HCT116 (cell line): Measurements from ENCODE around the gene KHNYN.

Source experiments
- EZH2 ChIP-seq: fragments of 200-600 bp; sonication (generic); IDR thresholded peaks from 2 replicates; pipeline ENCODE4 v1.6.1; 2017; ENCODE audit warnings: antibody characterized with exemption, mixed run types
- POLR2A ChIP-seq: IDR thresholded peaks from 2 replicates; pipeline ENCODE4 v1.7.0; 2011; ENCODE audit warnings: borderline replicate concordance; ENCODE audit not compliant: insufficient read depth, insufficient read length; ENCODE audit errors: extremely low read depth
- POLR2AphosphoS5 ChIP-seq: IDR thresholded peaks from 2 replicates; pipeline ENCODE4 v1.6.1; 2011; ENCODE audit warnings: mild to moderate bottlenecking, low read depth, low read length, moderate library complexity
- RAD21 ChIP-seq: IDR thresholded peaks from 2 replicates; pipeline ENCODE4 v1.6.1; 2012; ENCODE audit warnings: low read depth, mild to moderate bottlenecking
- SIN3A ChIP-seq: IDR thresholded peaks from 2 replicates; pipeline ENCODE4 v1.6.1; 2012; ENCODE audit warnings: low read depth
- TCF7L2 ChIP-seq: IDR thresholded peaks from 2 replicates; pipeline ENCODE4 v1.7.0; 2011; ENCODE audit warnings: borderline replicate concordance, inconsistent platforms; ENCODE audit not compliant: insufficient read depth, insufficient read length; ENCODE audit errors: extremely low read depth
- ZBTB33 ChIP-seq: IDR thresholded peaks from 2 replicates; pipeline ENCODE4 v1.6.1; 2011; ENCODE audit warnings: mild to moderate bottlenecking, low read length, moderate library complexity; ENCODE audit not compliant: insufficient replicate concordance; ENCODE audit errors: extremely low read depth
- ZNF274 ChIP-seq: fragments of 200-500 bp; sonication (Bioruptor generic); IDR thresholded peaks from 2 replicates; pipeline ENCODE4 v1.6.1; 2014; ENCODE audit warnings: mild to moderate bottlenecking, low read depth, low read length, inconsistent platforms
- TF ChIP-seq, protein P1 (sequence below), 3 experiments: fragments of 200-600 bp in 1 of 3; sonication (generic) in 1 of 3; IDR thresholded peaks in 2 of 3; conservative IDR thresholded peaks in 1 of 3; 2 replicates each; pipeline ENCODE4 v1.5.1; 2012 to 2017; ENCODE audit warnings: low read depth in 2 of 3, low read length in 2 of 3, antibody characterized with exemption in 1 of 3, borderline replicate concordance in 1 of 3, control low read depth in 1 of 3, mild to moderate bottlenecking in 1 of 3, mixed read lengths in 1 of 3, mixed run types in 1 of 3, moderate library complexity in 1 of 3; ENCODE audit not compliant: insufficient read depth in 1 of 3
- TF ChIP-seq, protein P2 (sequence below): IDR thresholded peaks from 2 replicates; pipeline ENCODE4 v1.6.1; 2012; ENCODE audit warnings: low read depth

DNA sequence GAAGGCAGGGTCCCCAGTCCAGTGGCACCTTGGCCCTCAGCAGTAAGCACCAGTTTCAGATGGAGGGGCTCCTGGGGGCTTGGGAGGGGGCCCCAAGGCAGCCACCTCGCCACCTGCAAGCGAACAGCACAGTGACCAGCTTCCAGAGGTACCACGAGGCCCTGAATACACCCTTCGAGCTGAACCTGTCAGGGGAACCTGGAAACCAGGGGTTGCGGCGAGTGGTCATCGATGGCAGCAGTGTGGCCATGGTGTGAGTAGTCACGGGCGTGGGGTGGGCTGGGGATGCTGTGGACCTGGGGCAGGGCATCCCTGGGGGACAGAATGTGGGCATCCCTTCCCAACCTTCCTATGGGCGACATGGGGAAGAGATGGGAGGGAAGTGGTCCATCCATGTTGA lies 19.8 kb upstream of the KHNYN start:
- TF ChIP-seq POLR2A: no peak
- TF ChIP-seq, protein P1, sequence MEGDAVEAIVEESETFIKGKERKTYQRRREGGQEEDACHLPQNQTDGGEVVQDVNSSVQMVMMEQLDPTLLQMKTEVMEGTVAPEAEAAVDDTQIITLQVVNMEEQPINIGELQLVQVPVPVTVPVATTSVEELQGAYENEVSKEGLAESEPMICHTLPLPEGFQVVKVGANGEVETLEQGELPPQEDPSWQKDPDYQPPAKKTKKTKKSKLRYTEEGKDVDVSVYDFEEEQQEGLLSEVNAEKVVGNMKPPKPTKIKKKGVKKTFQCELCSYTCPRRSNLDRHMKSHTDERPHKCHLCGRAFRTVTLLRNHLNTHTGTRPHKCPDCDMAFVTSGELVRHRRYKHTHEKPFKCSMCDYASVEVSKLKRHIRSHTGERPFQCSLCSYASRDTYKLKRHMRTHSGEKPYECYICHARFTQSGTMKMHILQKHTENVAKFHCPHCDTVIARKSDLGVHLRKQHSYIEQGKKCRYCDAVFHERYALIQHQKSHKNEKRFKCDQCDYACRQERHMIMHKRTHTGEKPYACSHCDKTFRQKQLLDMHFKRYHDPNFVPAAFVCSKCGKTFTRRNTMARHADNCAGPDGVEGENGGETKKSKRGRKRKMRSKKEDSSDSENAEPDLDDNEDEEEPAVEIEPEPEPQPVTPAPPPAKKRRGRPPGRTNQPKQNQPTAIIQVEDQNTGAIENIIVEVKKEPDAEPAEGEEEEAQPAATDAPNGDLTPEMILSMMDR (IDR thresholded peaks at IDR 0.05 in 2 of 3, conservative IDR thresholded peaks at IDR 0.05 in 1 of 3; ENCODE audit: borderline replicate concordance in 1 of 3, insufficient read depth in 1 of 3, low read depth in 2 of 3, low read length in 2 of 3): no peak
- TF ChIP-seq ZBTB33: no peak
- no peak for TF ChIP-seq POLR2AphosphoS5
- no peak for TF ChIP-seq RAD21
- TF ChIP-seq TCF7L2: no peak
- TF ChIP-seq EZH2: no peak
- TF ChIP-seq SIN3A: no peak
- TF ChIP-seq, protein P2, sequence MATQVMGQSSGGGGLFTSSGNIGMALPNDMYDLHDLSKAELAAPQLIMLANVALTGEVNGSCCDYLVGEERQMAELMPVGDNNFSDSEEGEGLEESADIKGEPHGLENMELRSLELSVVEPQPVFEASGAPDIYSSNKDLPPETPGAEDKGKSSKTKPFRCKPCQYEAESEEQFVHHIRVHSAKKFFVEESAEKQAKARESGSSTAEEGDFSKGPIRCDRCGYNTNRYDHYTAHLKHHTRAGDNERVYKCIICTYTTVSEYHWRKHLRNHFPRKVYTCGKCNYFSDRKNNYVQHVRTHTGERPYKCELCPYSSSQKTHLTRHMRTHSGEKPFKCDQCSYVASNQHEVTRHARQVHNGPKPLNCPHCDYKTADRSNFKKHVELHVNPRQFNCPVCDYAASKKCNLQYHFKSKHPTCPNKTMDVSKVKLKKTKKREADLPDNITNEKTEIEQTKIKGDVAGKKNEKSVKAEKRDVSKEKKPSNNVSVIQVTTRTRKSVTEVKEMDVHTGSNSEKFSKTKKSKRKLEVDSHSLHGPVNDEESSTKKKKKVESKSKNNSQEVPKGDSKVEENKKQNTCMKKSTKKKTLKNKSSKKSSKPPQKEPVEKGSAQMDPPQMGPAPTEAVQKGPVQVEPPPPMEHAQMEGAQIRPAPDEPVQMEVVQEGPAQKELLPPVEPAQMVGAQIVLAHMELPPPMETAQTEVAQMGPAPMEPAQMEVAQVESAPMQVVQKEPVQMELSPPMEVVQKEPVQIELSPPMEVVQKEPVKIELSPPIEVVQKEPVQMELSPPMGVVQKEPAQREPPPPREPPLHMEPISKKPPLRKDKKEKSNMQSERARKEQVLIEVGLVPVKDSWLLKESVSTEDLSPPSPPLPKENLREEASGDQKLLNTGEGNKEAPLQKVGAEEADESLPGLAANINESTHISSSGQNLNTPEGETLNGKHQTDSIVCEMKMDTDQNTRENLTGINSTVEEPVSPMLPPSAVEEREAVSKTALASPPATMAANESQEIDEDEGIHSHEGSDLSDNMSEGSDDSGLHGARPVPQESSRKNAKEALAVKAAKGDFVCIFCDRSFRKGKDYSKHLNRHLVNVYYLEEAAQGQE: no peak
- no peak for TF ChIP-seq ZNF274
